Fibroblast of lung (primary cell): ENCODE measurements around the gene UTS2B. TPM values are rescaled to one million over a fixed set of nuclear protein-coding genes. Genes with fewer than 3 reads are reported as not detected.
A peak's percentile ranks its signal among the peaks of the same experiment; 100 is the strongest.
"Not testable (repeated sequence)": the region's sequence is repeated elsewhere in the genome, so short reads cannot be mapped to it uniquely, and the experiment has no call there.

Experiments
- DNase-seq, 2 donors: peaks; one replicate each; pipeline versions ENCODE4 v3.0.0 to v3.0.0-alpha.2; 2010; ENCODE audit warnings: low read depth in 2 of 2
- H2AFZ ChIP-seq: 2 replicates; pipeline ENCODE4 v1.5.1; 2012; ENCODE audit warnings: low read length, control low read depth, inconsistent platforms
- H3K27ac ChIP-seq: 2 replicates; pipeline ENCODE4 v1.5.1; 2011; ENCODE audit warnings: low read length, control low read depth; ENCODE audit not compliant: insufficient read depth
- H3K27me3 ChIP-seq: 2 replicates; pipeline ENCODE4 v1.5.1; 2011; ENCODE audit warnings: mild to moderate bottlenecking, low read length; ENCODE audit not compliant: control insufficient read depth, insufficient read depth
- H3K36me3 ChIP-seq: 2 replicates; pipeline ENCODE4 v1.5.1; 2011; ENCODE audit warnings: low read length; ENCODE audit not compliant: control insufficient read depth, insufficient read depth
- H3K4me1 ChIP-seq: 2 replicates; pipeline ENCODE4 v1.5.1; 2011; ENCODE audit warnings: low read length; ENCODE audit not compliant: control insufficient read depth, insufficient read depth; ENCODE audit errors: extremely low read depth
- H3K4me2 ChIP-seq: 2 replicates; pipeline ENCODE4 v1.5.1; 2011; ENCODE audit warnings: low read length, control low read depth; ENCODE audit not compliant: insufficient read depth; ENCODE audit errors: extremely low read depth
- H3K4me3 ChIP-seq, 4 experiments: fragments of 200-600 bp in 1 of 4; sonication (generic) in 1 of 4; replicated peaks in 1 of 4; 2 replicates each; pipeline ENCODE4 v1.5.1; 2011 to 2016; ENCODE audit warnings: low read length in 4 of 4, low read depth in 3 of 4, mild to moderate bottlenecking in 3 of 4, control low read depth in 2 of 4, inconsistent platforms in 1 of 4, mixed read lengths in 1 of 4; ENCODE audit not compliant: insufficient read depth in 1 of 4; ENCODE audit errors: control extremely low read depth in 1 of 4
- H3K79me2 ChIP-seq: 2 replicates; pipeline ENCODE4 v1.5.1; 2012; ENCODE audit warnings: mild to moderate bottlenecking, low read length, inconsistent platforms; ENCODE audit not compliant: control insufficient read depth, insufficient read depth
- H3K9ac ChIP-seq: 2 replicates; pipeline ENCODE4 v1.5.1; 2011; ENCODE audit warnings: mild to moderate bottlenecking, low read length, control low read depth; ENCODE audit not compliant: insufficient read depth
- H3K9me3 ChIP-seq: 2 replicates; pipeline ENCODE4 v1.5.1; 2012; ENCODE audit warnings: low read depth, low read length; ENCODE audit not compliant: control insufficient read depth, insufficient read depth
- H4K20me1 ChIP-seq: 2 replicates; pipeline ENCODE4 v1.5.1; 2011; ENCODE audit warnings: low read length; ENCODE audit not compliant: control insufficient read depth, insufficient read depth; ENCODE audit errors: extremely low read depth
- CTCF ChIP-seq, 2 donors: IDR thresholded peaks in 1 of 2; conservative IDR thresholded peaks in 1 of 2; 1 replicate in 1 of 2; 2 replicates in 1 of 2; pipeline ENCODE4 v1.5.1; 2011 to 2012; ENCODE audit warnings: low read length in 2 of 2, control low read depth in 1 of 2, inconsistent platforms in 1 of 2, low read depth in 1 of 2, mild to moderate bottlenecking in 1 of 2
- EZH2 ChIP-seq: IDR thresholded peaks from 2 replicates; pipeline ENCODE4 v1.5.1; 2012; ENCODE audit warnings: low read length, control low read depth, mild to moderate bottlenecking; ENCODE audit errors: missing control alignments
- polyA plus RNA-seq, 2 donors: library from polyadenylated mRNA; depleted of rRNA in 1 of 2; stranded (reverse) in 1 of 2; unstranded in 1 of 2; fragments of >200 nt; gene quantifications; 2 replicates each; pipeline ENCODE4 v1.2.1, GENCODE V29; 2011 to 2012; ENCODE audit warnings: missing spikeins in 1 of 2
- total RNA-seq: library from RNA; depleted of rRNA; stranded (reverse); fragments of >200 nt; gene quantifications from 2 replicates; pipeline ENCODE4 v1.2.1, GENCODE V29; 2014

UTS2B gene
- total and polyA plus RNA-seq, 2 donors (not counting 1 experiment from before 2014, with no cell fraction given), result 0.99 to 1.3 TPM

- no peaks in the 10 kb centered on the region for H3K27me3 ChIP-seq
- H3K79me2 ChIP-seq, result no peaks in the 10 kb centered on the region
- no peak overlapping the region for H3K4me2 ChIP-seq
- H3K9ac ChIP-seq, result no peak overlapping the region
- no peaks in the 10 kb centered on the region for H3K36me3 ChIP-seq
- H3K4me3 ChIP-seq, result no peak overlapping the region
- H3K4me1 ChIP-seq, result no peaks in the 10 kb centered on the region
- no peaks in the 10 kb centered on the region for H4K20me1 ChIP-seq
- H3K9me3 ChIP-seq, result no peaks in the 10 kb centered on the region
- H2AFZ ChIP-seq, result no peak overlapping the region
- no peak for DNase-seq
- H3K27ac ChIP-seq, result no peak overlapping the region
- no peak for TF ChIP-seq EZH2
- no peak for TF ChIP-seq CTCF (conservative IDR thresholded peaks at IDR 0.05 in 1 of 2, IDR thresholded peaks at IDR 0.05 in 1 of 2; ENCODE audit: low read depth in 1 of 2, low read length in 2 of 2)
Observed at GRCh38 chr3:191275751-191276150, 54.6 kb downstream of the UTS2B start.

- not testable (repeated sequence) for H3K4me1 ChIP-seq, H3K79me2 ChIP-seq, H3K4me2 ChIP-seq, H3K27ac ChIP-seq, H3K36me3 ChIP-seq, H3K9me3 ChIP-seq, H3K27me3 ChIP-seq, DNase-seq, H2AFZ ChIP-seq, H3K9ac ChIP-seq, H3K4me3 ChIP-seq, H4K20me1 ChIP-seq
Observed at GRCh38 chr3:191275244-191275643, 55.1 kb downstream of the UTS2B start.

- no peaks in the 10 kb centered on the region for H3K36me3 ChIP-seq
- no peaks in the 10 kb centered on the region for H3K79me2 ChIP-seq
- H3K4me3 ChIP-seq, result no peak overlapping the region
- no peaks in the 10 kb centered on the region for H3K9me3 ChIP-seq
- peak; percentile 71 to 88 for DNase-seq
- TF ChIP-seq CTCF (conservative IDR thresholded peaks at IDR 0.05 in 1 of 2, IDR thresholded peaks at IDR 0.05 in 1 of 2; ENCODE audit: low read depth in 1 of 2, low read length in 2 of 2), result no peak
- TF ChIP-seq EZH2, result no peak
- H3K27ac ChIP-seq, result no peak overlapping the region
- H3K27me3 ChIP-seq, result no peaks in the 10 kb centered on the region
- no peak overlapping the region for H3K4me2 ChIP-seq
- H4K20me1 ChIP-seq, result no peaks in the 10 kb centered on the region
- no peaks in the 10 kb centered on the region for H3K4me1 ChIP-seq
- H2AFZ ChIP-seq, result no peak overlapping the region
- H3K9ac ChIP-seq, result no peak overlapping the region
Observed at GRCh38 chr3:191269289-191270085, 60.8 kb downstream of the UTS2B start.
